Skeletal muscle satellite cell (primary cell): ENCODE results near the gene KRTAP2-1. TPM values are rescaled to one million over a fixed set of nuclear protein-coding genes. Genes with fewer than 3 reads are reported as not detected.
"Not testable (repeated sequence)": the region's sequence is repeated elsewhere in the genome, so short reads cannot be mapped to it uniquely, and the experiment has no call there.

ENCODE experiments used
- H3K27me3 ChIP-seq: 2 replicates; pipeline ENCODE4 v1.7.0; 2013; ENCODE audit warnings: low read length; ENCODE audit not compliant: control insufficient read depth, insufficient read depth
- H3K36me3 ChIP-seq: 2 replicates; pipeline ENCODE4 v1.7.0; 2013; ENCODE audit warnings: mild to moderate bottlenecking, control low read depth, low read length; ENCODE audit not compliant: insufficient read depth
- H3K4me1 ChIP-seq: 2 replicates; pipeline ENCODE4 v1.7.0; 2013; ENCODE audit warnings: low read length; ENCODE audit not compliant: control insufficient read depth, insufficient read depth
- H3K4me2 ChIP-seq: 2 replicates; pipeline ENCODE4 v1.7.0; 2013; ENCODE audit warnings: mild to moderate bottlenecking, low read length
- H3K4me3 ChIP-seq: 2 replicates; pipeline ENCODE4 v1.7.0; 2013; ENCODE audit warnings: low read length
- H3K9ac ChIP-seq: 2 replicates; pipeline ENCODE4 v1.7.0; 2013; ENCODE audit warnings: mild to moderate bottlenecking, low read depth, low read length, moderate library complexity
- H3K9me3 ChIP-seq: replicated peaks from 2 replicates; pipeline ENCODE4 v1.7.0; 2013; ENCODE audit warnings: mild to moderate bottlenecking, control low read depth, low read length
- small RNA-seq: library from RNA; depleted of rRNA; stranded (forward); fragments of <200 nt; gene quantifications from one replicate; pipeline ENCODE3, GENCODE V24; 2012

Gene KRTAP2-1

DNA sequence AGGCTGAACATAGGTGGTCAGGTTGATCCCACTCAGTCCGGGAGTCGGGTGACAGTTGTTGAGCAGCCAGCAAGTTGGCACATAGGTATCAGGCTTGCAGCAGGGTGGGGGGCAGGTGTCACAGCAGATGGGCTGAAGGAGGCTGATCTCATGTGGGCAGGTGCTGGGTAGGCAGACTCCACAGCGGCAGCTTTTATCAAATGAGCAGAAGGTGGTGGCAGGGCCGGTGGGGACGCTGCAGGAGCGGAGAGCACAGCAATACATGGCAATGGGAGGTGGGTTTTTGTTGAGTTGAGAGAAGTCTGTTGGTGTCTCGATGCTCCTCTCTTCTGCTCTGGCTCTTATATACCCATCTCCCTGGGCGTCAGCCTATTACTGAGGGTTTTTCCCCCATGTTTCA lies 38.3 kb downstream of the KRTAP2-1 start, which contains the start of gene KRTAP3-1:
TSS of gene KRTAP3-1 (minus strand) at position 318 of the 400 bp plus-strand sequence. CDS start at position 264, 54 bp downstream.
- no peak within 1 kb of the TSS for H3K4me2 ChIP-seq
- no peak within 1 kb of the TSS for H3K4me3 ChIP-seq
- peaks cover 13% of the 10 kb centered on the region for H3K4me1 ChIP-seq
- no peaks in the 10 kb centered on the region for H3K27me3 ChIP-seq
- no peak within 1 kb of the TSS for H3K9ac ChIP-seq
- H3K36me3 ChIP-seq = no peaks in the 10 kb centered on the region
- no peaks in the 10 kb centered on the region for H3K9me3 ChIP-seq

DNA sequence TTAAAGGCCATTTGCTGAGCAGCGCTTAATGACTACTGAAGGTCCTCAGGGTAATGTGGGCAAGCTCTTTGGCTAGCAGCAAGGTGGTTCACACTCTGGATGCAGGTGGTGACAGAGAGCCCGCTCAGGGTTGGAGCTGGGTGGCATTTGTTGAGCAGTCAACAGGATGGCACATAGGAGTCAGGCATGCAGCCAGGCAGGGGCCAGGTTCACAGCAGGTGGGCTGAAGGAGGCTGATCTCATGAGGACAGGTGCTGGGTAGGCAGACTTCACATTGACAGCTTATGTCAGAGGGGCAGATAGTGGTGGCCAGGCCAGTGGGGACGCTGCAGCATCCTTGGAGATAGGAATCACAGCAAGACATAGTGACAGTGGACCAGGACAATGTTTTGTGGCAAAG lies 42.7 kb downstream of the KRTAP2-1 start:
- peaks cover 34% of the 10 kb centered on the region for H3K4me1 ChIP-seq
- no peaks in the 10 kb centered on the region for H3K9me3 ChIP-seq
- H3K27me3 ChIP-seq = no peaks in the 10 kb centered on the region
- no peaks in the 10 kb centered on the region for H3K36me3 ChIP-seq
- H3K9ac ChIP-seq = no peak overlapping the region
- no peak overlapping the region for H3K4me2 ChIP-seq
- no peak overlapping the region for H3K4me3 ChIP-seq

DNA sequence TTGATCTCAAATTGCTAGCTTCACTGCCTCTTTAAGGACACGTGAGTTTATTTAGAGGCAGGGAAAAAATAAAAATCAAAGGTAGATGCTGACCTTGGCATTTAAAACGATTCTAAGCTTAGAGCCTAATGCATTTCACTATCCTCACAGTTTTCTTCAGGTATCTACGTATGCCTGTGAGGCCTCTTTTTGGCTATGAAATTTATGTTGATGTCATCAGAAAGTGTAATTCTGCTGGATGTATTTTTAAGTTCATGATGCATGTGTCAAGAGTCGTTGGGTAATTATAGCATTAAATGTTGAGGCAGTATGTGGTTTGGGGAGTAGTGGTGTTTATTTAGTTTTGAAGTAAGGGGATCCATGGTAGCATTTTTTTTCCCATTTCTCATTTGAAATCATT lies 43.2 kb downstream of the KRTAP2-1 start:
- Histone ChIP-seq H3K4me2 (no peak overlapping the region), H3K4me3 (no peak overlapping the region), H3K9ac (no peak overlapping the region), H3K9me3 (no peaks in the 10 kb centered on the region), H3K36me3 (no peaks in the 10 kb centered on the region), H3K27me3 (no peaks in the 10 kb centered on the region), H3K4me1 (peaks cover 34% of the 10 kb centered on the region)

- no peaks in the 10 kb centered on the region for H3K9me3 ChIP-seq
- no peaks in the 10 kb centered on the region for H3K36me3 ChIP-seq
- no peaks in the 10 kb centered on the region for H3K27me3 ChIP-seq
- H3K4me2 ChIP-seq = peak overlapping the region; percentile 34
- no peak overlapping the region for H3K4me3 ChIP-seq
- peaks cover 34% of the 10 kb centered on the region for H3K4me1 ChIP-seq
- H3K9ac ChIP-seq = no peak overlapping the region
Measured at GRCh38 chr17:41002814-41003213, 44.3 kb downstream of the KRTAP2-1 start.

DNA sequence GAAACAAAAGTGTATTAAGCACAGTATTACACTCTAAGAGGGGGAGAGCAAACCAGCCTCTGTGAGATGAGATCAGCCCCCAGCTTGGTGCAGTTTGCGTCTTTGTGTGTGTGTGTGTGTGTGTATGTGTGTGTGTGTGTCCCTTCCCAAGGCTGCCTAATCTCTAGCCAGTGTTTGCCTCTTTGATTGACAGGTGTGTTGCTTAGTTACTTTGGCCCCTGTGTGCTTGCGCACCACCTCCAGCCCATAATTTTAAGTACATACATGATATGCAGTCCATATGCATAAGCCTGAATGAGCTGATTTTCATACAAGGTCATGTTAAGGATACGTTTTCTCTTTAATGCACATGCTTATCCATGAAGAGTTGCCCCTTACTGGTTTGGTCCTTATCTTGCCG lies 45.3 kb downstream of the KRTAP2-1 start:
- H3K27me3 ChIP-seq = no peaks in the 10 kb centered on the region
- no peak overlapping the region for H3K4me3 ChIP-seq
- no peaks in the 10 kb centered on the region for H3K36me3 ChIP-seq
- no peak overlapping the region for H3K9ac ChIP-seq
- no peak overlapping the region for H3K4me2 ChIP-seq
- peaks cover 34% of the 10 kb centered on the region for H3K4me1 ChIP-seq
- H3K9me3 ChIP-seq = no peaks in the 10 kb centered on the region

- not testable (repeated sequence) for H3K27me3 ChIP-seq, H3K4me2 ChIP-seq, H3K4me3 ChIP-seq, H3K9me3 ChIP-seq, H3K36me3 ChIP-seq, H3K9ac ChIP-seq
- peaks cover 34% of the 10 kb centered on the region for H3K4me1 ChIP-seq
Measured at GRCh38 chr17:40999563-40999962, 47.6 kb downstream of the KRTAP2-1 start, which contains the start of gene KRTAP3-2. Gene KRTAP3-2, minus strand, starts transcription at chr17:40999906. Its CDS starts 53 bp downstream, at chr17:40999853.

DNA sequence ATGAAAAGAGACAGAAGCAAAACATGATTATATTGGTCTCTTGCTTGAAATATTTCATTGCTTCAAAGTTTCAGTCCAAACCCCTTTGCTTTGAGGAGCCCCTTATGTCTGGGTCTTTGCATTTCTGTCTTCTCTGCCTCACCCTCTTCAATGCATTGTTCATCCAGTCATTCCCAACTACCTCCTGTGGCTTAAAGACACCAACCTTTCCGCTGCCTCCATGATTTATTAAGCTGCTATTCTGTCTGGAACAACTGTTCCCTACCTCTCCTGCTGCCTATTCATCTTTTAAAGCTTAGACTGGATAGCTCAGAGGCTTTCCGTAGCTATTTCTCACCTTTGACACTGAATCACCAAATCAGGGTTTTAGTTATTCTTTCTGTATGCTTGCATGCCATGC lies 49.8 kb downstream of the KRTAP2-1 start:
- Histone ChIP-seq H3K36me3 (no peaks in the 10 kb centered on the region), H3K9me3 (no peaks in the 10 kb centered on the region), H3K27me3 (no peaks in the 10 kb centered on the region), H3K9ac (no peak overlapping the region), H3K4me2 (no peak overlapping the region), H3K4me1 (peaks cover 20% of the 10 kb centered on the region), H3K4me3 (no peak overlapping the region)

DNA sequence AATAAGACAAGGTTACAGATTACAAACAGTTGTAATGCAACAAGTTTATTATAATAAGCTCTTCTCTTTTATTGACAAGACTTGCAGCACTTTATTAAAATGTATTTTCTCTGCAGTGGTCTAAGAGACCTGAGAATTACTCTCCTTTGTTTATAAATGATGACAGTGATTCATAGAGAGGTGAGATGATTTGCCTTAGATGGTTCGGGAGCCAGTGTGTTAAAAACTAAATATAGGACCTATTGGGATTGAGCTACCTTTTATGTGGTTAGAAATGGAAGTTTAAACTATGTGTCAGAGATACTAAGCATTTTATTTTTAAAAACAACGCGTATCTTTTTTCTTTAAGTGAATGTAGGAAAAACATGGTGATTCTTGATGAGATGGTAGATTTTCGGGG lies 50.3 kb downstream of the KRTAP2-1 start:
- Histone ChIP-seq H3K4me3 (no peak overlapping the region), H3K9ac (no peak overlapping the region), H3K9me3 (no peaks in the 10 kb centered on the region), H3K36me3 (no peaks in the 10 kb centered on the region), H3K4me2 (no peak overlapping the region), H3K4me1 (peaks cover 15% of the 10 kb centered on the region), H3K27me3 (no peaks in the 10 kb centered on the region)

Small RNA genes within 50 kb of the gene (small RNA-seq; reads per million reads assigned to genes)
- gene KRTAP3-4P = not detected
